Transverse colon (tissue), 3 donors: ENCODE measurements around the gene GPX7.

Source experiments
- POLR2A ChIP-seq: fragments of 450-650 bp; IDR thresholded peaks from one replicate; pipeline ENCODE4 v1.6.1; 2016; ENCODE audit warnings: antibody characterized with exemption, mild to moderate bottlenecking, moderate library complexity
- POLR2AphosphoS5 ChIP-seq, 3 donors: sonication (generic); formaldehyde crosslinking; IDR thresholded peaks; one replicate each; pipeline ENCODE4 v1.6.1; 2016; ENCODE audit warnings: antibody characterized with exemption in 3 of 3

GRCh38 chr1:52582116-52582696 lies 20.0 kb upstream of the GPX7 start:
- TF ChIP-seq POLR2AphosphoS5 (IDR thresholded peaks at IDR 0.05) (no peak), POLR2A (no peak)
